ENCODE measurements around the gene MACROD1.

DNA sequence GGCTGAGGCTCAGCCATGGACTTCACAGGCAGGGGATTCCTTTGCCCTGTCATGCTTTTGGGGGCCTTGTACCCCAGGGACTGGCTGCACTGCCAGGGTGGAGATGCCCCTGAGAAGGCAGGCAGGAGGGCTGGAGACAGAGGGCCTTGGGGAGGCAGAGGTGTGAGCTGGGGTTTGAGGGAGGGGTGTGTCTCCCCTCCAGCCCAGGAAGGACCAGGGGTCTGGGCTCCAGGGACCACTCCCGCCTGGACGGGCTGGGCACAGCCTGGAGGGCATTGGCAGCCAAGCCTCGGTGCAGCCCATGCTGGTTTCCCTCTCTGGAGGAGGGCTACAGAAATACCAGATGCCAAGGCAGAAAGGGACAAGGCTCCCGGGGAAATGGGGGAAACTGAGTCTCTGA lies 160.2 kb downstream of the MACROD1 start:
- TF ChIP-seq, protein P1, sequence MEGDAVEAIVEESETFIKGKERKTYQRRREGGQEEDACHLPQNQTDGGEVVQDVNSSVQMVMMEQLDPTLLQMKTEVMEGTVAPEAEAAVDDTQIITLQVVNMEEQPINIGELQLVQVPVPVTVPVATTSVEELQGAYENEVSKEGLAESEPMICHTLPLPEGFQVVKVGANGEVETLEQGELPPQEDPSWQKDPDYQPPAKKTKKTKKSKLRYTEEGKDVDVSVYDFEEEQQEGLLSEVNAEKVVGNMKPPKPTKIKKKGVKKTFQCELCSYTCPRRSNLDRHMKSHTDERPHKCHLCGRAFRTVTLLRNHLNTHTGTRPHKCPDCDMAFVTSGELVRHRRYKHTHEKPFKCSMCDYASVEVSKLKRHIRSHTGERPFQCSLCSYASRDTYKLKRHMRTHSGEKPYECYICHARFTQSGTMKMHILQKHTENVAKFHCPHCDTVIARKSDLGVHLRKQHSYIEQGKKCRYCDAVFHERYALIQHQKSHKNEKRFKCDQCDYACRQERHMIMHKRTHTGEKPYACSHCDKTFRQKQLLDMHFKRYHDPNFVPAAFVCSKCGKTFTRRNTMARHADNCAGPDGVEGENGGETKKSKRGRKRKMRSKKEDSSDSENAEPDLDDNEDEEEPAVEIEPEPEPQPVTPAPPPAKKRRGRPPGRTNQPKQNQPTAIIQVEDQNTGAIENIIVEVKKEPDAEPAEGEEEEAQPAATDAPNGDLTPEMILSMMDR (IDR thresholded peaks at IDR 0.05; ENCODE audit: insufficient read depth, low read depth, low read length): no peak
- no peak for TF ChIP-seq EZH2 (IDR thresholded peaks at IDR 0.05; ENCODE audit: insufficient read depth, low read length)

Measured in astrocyte (in vitro differentiated cells and primary cell).